Right lobe of liver (tissue), 6 donors: ENCODE results near the gene STYK1. TPM values are rescaled to one million over a fixed set of nuclear protein-coding genes. Genes with fewer than 3 reads are reported as not detected.

Source experiments
- ATAC-seq, 4 donors: fragments of 200-7000 bp; cut with Tn5 transposase; one replicate each; pipeline ENCODE4 v1.9.1; 2020; ENCODE audit warnings: mild to moderate bottlenecking in 4 of 4, moderate library complexity in 4 of 4
- DNase-seq, 3 donors: peaks; one replicate each; pipeline ENCODE4 v3.0.0-alpha.2; 2020
- H3K27ac ChIP-seq, 3 donors: fragments of 200-600 bp; one replicate each; pipeline ENCODE4 v1.8.0; 2022
- H3K27me3 ChIP-seq, 2 donors: fragments of 200-600 bp; one replicate each; pipeline ENCODE4 v1.8.0; 2022
- H3K36me3 ChIP-seq, 4 donors: fragments of 200-600 bp; sonication (generic) in 1 of 4; one replicate each; pipeline versions ENCODE4 v1.5.1 to v1.8.0; 2017 to 2022; ENCODE audit warnings: control low read depth in 1 of 4
- H3K4me1 ChIP-seq, 4 donors: fragments of 200-600 bp; sonication (generic) in 1 of 4; one replicate each; pipeline versions ENCODE4 v1.5.1 to v1.8.0; 2017 to 2022; ENCODE audit warnings: control low read depth in 1 of 4
- H3K4me3 ChIP-seq, 3 donors: fragments of 200-600 bp; one replicate each; pipeline ENCODE4 v1.8.0; 2022
- H3K9me3 ChIP-seq, 4 donors: fragments of 200-600 bp; sonication (generic) in 1 of 4; one replicate each; pipeline versions ENCODE4 v1.5.1 to v1.8.0; 2017 to 2022; ENCODE audit warnings: control low read depth in 1 of 4
- POLR2A ChIP-seq: fragments of 450-650 bp; IDR thresholded peaks from one replicate; pipeline ENCODE4 v1.6.1; 2017; ENCODE audit warnings: antibody characterized with exemption, mild to moderate bottlenecking
- WGBS: methylation state at CpG from one replicate; pipeline ENCODE4 v1.1.6; 2018; ENCODE audit warnings: low coverage, low lambda C conversion rate; ENCODE audit not compliant: insufficient coverage; ENCODE audit errors: missing lambda C conversion rate; 5-methylcytosine and 5-hydroxymethylcytosine counted together
- intact Hi-C, 2 donors: fragments of 100-400 bp; cut with DNase I; formaldehyde crosslinking; loops; one replicate each; pipeline versions ENCODE4 v1.11.2 to v1.14.1; 2022
- long read RNA-seq: library from polyadenylated mRNA; unstranded; transcript quantifications from one replicate; pipeline ENCODE4 v2.0.0, GENCODE V29; 2019
- total RNA-seq, 6 experiments: library from RNA; depleted of rRNA in 2 of 6; stranded (reverse); fragments of >200 nt in 2 of 6; fragmentation: NEBNext Ultra II Directional in 3 of 6; extraction: Animal tissue kit (Norgen Biotek cat#: 25700) in 3 of 6; gene quantifications; one replicate each; pipeline versions ENCODE4 v1.1.0 to v1.2.4, GENCODE V29; 2016 to 2023
- TF ChIP-seq, protein P1 (sequence below), 4 donors: fragments of 200-600 bp in 3 of 4; fragments of 450-650 bp in 1 of 4; IDR thresholded peaks; one replicate each; pipeline versions ENCODE4 v1.5.1 to v1.8.0; 2016 to 2022; ENCODE audit warnings: antibody characterized with exemption in 4 of 4, mild to moderate bottlenecking in 2 of 4
- donor health status: DM: no; HTN: yes; CAD: no.
- donor health status: DM: no; HTN: no; CAD: no.
- donor health status: DM: no; HTN: no; CAD: no.
- donor health status: DM: no; HTN: yes; CAD: no.
- donor health status: DM: no; HTN: yes; CAD: no.

Gene STYK1, protein sequence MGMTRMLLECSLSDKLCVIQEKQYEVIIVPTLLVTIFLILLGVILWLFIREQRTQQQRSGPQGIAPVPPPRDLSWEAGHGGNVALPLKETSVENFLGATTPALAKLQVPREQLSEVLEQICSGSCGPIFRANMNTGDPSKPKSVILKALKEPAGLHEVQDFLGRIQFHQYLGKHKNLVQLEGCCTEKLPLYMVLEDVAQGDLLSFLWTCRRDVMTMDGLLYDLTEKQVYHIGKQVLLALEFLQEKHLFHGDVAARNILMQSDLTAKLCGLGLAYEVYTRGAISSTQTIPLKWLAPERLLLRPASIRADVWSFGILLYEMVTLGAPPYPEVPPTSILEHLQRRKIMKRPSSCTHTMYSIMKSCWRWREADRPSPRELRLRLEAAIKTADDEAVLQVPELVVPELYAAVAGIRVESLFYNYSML
- not detected for total RNA-seq
- long read RNA-seq: 0 reads

DNA sequence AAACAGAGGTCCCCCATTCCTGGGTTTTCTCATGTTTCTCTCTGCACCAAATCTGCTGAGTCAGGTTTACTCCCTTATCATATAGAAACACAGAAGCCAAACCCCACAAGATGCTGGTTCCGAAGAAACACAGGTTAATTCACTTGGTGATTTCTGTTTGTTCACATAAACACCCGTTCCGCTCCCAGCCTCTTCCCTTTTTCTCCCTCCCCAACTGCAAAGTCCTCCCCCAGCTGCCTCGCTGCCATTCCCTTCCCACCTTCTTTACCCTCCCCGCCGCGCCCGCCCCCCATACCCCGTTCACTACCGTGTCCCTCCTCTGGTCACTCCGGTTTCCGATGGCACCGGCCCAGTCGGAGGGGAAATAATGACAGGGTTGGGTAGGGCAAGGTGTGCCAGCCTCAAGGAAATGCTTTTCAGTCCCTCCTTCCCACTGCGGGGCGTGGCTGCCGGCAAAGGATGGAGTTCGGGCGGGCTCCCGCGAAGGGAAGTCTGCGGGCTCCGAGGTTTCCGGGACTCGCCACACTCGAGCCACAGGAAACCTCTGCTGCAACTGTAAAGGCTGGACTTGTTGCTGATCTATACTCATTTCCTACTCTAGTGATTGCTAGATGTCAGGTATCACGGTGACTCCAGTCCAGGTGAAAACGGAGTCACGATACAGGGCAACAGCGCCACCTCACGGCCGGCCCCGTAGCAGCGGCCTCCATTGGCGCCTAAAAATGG, at the start of gene STYK1:
STYK1 (minus strand) TSS at position 394 of the 726 bp plus-strand sequence. CDS start 39,434 bp downstream, outside the sequence.
- peak; percentile 70 to 82 (median 76) for ATAC-seq
- no peaks in the 10 kb centered on the region for H3K9me3 ChIP-seq
- intact Hi-C loops: no loop called here

DNA sequence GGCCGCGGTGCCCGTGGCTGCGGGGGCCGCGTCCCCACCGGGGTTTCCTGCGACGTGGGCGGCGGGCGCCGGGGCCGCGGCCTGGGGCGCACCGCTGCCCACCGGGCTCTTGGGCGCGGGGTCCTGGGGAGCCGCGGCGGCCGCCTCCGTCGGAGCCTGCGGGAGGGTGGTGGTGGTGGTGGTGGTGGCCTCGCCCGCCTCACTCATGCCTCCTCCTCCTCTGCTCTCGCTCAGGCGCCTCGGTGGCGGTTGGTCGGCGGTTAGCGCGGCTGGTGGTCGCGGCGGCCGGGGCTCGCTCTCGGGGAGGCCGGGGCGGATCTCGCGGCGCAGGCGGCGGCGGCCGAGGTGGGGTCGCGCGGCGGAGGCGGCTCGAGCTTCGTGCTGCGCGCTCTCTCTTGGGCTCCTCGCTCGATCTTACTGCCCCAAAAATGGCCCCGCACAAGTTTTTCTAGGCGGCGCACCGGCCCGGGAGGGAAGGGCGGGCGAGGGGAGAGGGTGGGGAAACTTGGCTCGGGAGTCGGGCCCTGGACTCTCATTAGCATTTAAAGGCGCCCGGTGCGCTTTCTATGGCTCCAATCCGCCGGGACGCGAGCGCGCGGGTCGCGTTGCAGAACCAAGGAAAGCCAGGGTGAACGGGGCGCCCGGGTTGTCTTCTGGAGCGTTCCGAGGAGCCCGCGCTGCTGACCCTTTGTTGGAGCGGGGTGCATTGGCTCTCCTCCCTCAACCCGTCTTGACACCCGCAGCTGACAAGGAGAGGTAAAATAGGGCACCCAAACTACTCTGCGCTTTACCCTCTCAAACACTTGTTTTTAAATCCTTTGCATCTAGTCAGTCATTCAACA, 49.3 kb upstream of the STYK1 start, which contains the start of gene YBX3:
YBX3 (minus strand) TSS at position 419 of the 842 bp plus-strand sequence; CDS start at position 207, 212 bp downstream.
- Histone ChIP-seq H3K4me1 (peaks cover 0 to 7% (median 0%) of the 10 kb centered on the region in 4 donors), H3K27ac (peak within 1 kb of the TSS; percentile 65 to 87 (median 69)), H3K9me3 (no peaks in the 10 kb centered on the region), H3K36me3 (no peaks in the 10 kb centered on the region), H3K27me3 (no peaks in the 10 kb centered on the region), H3K4me3 (peak within 1 kb of the TSS; percentile 59 to 74 (median 73))
- ATAC-seq (peak; percentile 80 to 89 (median 86)), DNase-seq (peak; percentile 80 to 83 (median 80))
- intact Hi-C loops: no loop called here
- TF ChIP-seq, protein P1, sequence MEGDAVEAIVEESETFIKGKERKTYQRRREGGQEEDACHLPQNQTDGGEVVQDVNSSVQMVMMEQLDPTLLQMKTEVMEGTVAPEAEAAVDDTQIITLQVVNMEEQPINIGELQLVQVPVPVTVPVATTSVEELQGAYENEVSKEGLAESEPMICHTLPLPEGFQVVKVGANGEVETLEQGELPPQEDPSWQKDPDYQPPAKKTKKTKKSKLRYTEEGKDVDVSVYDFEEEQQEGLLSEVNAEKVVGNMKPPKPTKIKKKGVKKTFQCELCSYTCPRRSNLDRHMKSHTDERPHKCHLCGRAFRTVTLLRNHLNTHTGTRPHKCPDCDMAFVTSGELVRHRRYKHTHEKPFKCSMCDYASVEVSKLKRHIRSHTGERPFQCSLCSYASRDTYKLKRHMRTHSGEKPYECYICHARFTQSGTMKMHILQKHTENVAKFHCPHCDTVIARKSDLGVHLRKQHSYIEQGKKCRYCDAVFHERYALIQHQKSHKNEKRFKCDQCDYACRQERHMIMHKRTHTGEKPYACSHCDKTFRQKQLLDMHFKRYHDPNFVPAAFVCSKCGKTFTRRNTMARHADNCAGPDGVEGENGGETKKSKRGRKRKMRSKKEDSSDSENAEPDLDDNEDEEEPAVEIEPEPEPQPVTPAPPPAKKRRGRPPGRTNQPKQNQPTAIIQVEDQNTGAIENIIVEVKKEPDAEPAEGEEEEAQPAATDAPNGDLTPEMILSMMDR (IDR thresholded peaks at IDR 0.05): no peak
- peak; percentile 70 for TF ChIP-seq POLR2A
- 0% methylated on average over 3 of the region's 95 CpGs for WGBS

More for the DNA sequence above, at the start of gene STYK1:
- peak in 2 of 3 donors; percentile 42 to 55 for DNase-seq
- no peaks in the 10 kb centered on the region for H3K36me3 ChIP-seq
- no peak within 1 kb of the TSS for H3K27ac ChIP-seq
- TF ChIP-seq, protein P1 (IDR thresholded peaks at IDR 0.05): peak; percentile 48 to 80 (median 74)
- no peak for TF ChIP-seq POLR2A
- peaks cover 0 to 15% of the 10 kb centered on the region in 2 donors for H3K27me3 ChIP-seq
- peaks cover 0 to 7% (median 0%) of the 10 kb centered on the region in 4 donors for H3K4me1 ChIP-seq
- peak within 1 kb of the TSS; percentile 19 to 22 (median 20) for H3K4me3 ChIP-seq
- 4% methylated on average over 27 of the region's 35 CpGs for WGBS

DNA sequence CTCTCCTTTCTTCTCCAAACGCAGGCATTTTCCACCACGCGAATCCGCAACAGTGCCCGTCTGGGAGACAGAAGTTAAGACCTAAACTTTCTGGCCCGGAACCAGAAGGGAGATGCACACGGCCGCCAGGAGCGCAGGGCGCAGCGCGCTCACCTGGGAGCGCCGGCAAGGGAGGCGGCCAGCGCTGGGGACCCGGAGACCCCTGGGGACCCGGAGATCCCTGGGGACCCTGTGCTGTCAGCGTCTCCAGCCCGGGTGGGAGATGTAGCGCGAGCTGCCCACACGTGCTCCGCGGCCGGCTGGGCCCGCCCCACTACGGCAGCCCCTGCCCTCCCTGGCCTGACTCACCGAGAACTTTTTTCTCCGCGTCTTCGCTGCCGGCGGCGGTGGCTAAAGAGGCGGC, 48.7 kb upstream of the STYK1 start:
- peak overlapping the region; percentile 59 to 74 (median 73) for H3K4me3 ChIP-seq
- no peaks in the 10 kb centered on the region for H3K36me3 ChIP-seq
- no peaks in the 10 kb centered on the region for H3K9me3 ChIP-seq
- peaks cover 0 to 7% (median 0%) of the 10 kb centered on the region in 4 donors for H3K4me1 ChIP-seq
- peak overlapping the region; percentile 65 to 87 (median 69) for H3K27ac ChIP-seq
- peak; percentile 38 to 64 (median 60) for ATAC-seq
- no peaks in the 10 kb centered on the region for H3K27me3 ChIP-seq
- intact Hi-C loops: no loop called here
- DNase-seq: peak; percentile 40 to 60 (median 48)
- TF ChIP-seq POLR2A: no peak
- TF ChIP-seq, protein P1 (IDR thresholded peaks at IDR 0.05): peak in 1 of 4 donors; percentile 5
- WGBS: 2% methylated on average over 5 of the region's 36 CpGs
